Measurements from ENCODE around the gene ATG7.

DNA sequence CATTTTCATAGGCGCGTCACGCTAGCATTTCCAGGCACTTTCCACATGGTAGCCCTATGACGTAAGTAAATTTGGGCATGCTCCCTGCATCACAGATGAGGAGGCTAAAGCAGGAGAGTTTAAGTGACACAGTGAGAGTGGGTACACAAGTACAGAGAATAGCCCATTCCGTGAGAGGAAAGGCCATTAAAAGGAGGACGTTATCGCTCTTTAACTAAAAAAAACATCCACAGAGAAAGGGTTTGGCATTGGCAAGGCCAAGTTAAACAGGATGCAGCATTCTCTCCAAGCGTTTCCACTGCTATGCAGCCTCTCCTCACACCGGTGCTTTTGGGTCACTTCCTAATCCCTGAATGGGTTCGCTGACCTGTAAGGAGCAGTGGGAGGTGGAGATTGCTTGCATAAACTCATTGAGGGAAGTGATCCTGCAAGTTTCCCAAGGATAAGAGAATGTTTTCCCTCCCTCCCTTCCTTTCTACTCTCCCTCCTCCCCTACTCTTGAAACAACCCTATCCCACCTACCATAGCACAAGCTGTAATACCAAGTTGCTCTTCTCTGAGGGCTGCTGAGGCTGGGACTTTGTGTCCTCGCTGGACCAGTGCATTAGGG is 223.9 kb downstream of the ATG7 start:
- TF ChIP-seq CTCF (IDR thresholded peaks at IDR 0.05; ENCODE audit: low read depth, low read length, poor library complexity, severe bottlenecking) (no peak), EZH2phosphoT487 (IDR thresholded peaks at IDR 0.05; ENCODE audit: borderline replicate concordance, low read length) (no peak)

Data from DOHH2 (cell line).